Cortex of kidney (tissue), 1 donor: ENCODE results near the gene UBA7.
"Not testable (repeated sequence)": the region's sequence is repeated elsewhere in the genome, so short reads cannot be mapped to it uniquely, and the experiment has no call there.

Experiments
- DNase-seq: peaks from one replicate; lab custom pipeline; 2025; lab: John Stamatoyannopoulos, UW

Gene UBA7

GRCh38 chr3:49785565-49786356 lies 28.0 kb downstream of the UBA7 start:
- DNase-seq, result no peak

DNA sequence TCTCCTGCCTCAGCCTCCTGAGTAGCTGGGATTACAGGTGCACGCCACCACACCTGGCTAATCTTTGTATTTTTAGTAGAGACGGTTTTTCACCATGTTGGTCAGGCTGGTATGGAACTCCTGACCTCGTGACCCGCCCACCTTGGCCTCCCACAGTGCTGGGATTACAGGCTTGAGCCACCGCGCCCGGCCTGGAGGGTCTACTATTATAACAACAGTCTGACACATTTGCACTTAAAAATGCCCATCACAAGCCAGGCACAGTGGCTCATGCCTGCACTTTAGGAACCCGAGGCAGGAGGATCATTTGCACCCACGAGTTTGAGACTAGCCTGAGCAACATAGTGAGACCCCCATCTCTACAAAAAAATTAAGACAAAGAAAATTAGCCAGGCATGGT lies 31.5 kb downstream of the UBA7 start:
- DNase-seq, result not testable (repeated sequence)

DNA sequence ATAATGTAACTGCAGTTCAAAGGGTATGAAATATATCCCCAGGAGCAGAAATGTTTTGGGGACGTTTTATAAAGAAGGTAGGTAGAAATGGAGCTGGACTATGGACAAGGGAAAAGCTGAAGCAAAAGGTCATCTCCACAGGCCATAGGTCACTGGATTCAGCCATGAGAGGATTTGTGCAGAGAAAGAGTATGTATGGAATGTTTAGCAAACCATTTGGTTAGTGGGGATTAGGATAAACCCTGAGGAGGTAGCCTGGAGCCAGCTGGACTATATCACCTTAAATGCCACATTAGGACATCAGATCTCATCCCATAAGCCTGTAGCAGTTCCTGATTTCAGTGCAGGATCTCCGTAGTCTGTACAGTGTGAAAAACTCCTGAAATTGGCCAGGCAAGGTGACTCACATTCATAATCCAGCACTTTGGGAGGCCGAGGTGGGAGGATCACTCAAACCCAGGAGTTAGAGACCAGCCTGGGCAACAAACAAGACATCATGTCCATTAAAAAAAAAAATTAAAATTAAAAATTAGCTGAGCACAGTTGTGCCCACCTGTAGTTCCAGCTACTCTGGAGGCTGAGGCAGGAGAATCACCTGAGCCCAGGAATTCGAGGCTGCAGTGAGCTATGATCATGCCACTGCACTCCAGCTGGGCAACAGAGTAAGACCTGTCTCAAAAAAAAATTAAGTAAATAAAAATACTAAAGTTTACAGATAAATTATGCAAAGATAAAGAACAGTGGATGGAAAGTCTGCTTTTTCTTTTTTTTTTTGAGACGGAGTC lies 32.1 kb downstream of the UBA7 start:
- DNase-seq, result no peak

DNA sequence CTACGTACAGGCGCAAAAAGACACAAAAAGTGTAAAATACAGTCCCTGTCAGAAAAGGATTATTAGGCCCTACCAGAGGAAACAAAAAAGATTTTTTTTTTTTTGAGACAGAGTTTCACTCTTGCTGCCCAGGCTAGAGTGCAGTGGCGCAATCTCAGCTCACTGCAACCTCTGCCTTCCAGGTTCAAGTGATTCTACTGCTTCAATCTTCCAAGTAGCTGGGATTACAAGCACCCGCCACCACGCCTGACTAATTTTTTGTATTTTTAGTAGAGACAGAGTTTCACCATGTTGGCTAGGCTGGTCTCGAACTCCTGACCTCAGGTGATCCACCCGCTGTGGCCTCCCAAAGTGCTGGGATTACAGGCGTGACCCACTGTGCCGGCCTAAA lies 32.8 kb downstream of the UBA7 start:
- DNase-seq, result not testable (repeated sequence)

DNA sequence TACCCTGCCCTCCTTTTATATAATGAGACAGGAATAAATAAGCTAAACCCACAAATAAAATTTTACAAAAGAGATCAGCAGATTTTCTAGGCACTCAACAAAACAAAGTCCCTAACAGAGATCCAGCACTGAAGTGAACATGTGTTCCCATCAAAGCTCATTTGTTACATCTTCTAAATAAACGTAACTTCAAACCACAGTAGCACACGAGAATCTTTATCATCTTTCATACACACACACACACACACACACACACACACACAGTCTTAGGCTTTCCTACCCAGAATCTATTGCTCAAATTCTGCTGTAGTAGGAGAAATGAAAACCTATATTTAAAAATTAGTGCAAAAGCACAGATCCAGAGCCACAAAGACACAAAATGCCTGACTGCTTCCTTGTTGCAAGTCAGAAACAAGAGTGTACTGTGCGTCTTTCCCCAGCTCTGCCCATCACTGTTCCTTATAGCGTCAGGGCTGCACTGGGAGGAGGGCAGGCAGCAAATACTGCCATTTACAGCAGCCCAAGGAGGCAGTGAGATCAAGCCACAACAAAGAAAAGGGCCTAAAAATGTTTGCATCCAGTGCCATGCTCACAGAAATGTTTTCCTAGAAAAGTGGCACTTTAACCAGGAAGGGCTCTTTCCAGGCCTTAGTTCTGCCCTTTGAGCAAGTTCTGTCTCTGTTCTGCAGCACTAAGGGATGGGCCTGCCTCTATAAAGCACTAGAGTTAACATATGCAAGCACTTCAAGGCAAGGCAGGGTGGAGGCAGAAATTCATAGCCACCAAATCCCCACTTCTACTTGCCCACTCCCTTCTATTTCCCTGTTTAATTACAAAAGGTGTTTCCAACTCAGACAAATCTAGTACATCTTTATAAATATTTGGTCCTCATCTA lies 33.4 kb downstream of the UBA7 start:
- no peak for DNase-seq

- DNase-seq, result no peak
These were observed 34.2 kb downstream of the UBA7 start for GRCh38 chr3:49779358-49780079.

DNA sequence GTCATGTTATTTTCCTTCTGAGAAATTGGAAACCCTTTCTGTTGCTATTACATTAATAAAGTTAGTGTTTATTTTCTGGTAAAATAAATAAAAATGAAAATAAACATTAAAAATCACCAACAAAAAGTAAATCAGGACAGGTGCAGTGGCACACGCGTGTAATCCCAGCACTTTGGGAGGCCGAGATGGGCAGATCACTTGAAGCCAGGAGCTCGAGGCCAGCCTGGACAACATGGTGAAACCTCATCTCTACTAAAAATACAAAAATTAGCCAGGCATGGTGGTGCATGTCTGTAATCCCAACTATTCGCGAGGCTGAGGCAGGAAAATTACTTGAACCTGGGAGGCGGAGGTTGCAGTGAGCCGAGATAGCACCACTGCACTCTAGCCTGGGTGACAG lies 37.7 kb downstream of the UBA7 start:
- not testable (repeated sequence) for DNase-seq

DNA sequence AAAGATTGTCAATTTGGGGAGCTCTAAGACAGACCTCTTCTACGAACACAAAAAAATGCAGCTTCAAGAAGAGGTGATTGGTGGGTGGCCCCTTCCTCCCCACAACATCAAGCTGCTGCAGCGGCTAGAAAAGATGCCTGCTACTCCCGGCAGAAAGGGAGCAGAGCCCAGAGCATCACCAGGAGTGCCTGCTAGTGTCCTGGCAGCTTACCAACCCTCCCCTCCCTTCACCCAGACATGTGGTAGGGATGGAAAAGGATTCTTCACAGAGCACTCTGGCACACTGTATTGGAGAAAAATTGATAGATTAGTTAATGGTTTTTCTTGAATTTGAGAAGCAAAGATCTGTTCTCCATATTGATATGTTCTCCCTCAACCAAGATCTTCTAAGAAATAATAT lies 38.2 kb downstream of the UBA7 start:
- DNase-seq, result no peak

GRCh38 chr3:49772703-49773102 lies 41.0 kb downstream of the UBA7 start:
- no peak for DNase-seq

GRCh38 chr3:49771340-49771938 lies 42.3 kb downstream of the UBA7 start:
- DNase-seq, result no peak

GRCh38 chr3:49769926-49770325 lies 43.8 kb downstream of the UBA7 start:
- DNase-seq, result no peak

DNA sequence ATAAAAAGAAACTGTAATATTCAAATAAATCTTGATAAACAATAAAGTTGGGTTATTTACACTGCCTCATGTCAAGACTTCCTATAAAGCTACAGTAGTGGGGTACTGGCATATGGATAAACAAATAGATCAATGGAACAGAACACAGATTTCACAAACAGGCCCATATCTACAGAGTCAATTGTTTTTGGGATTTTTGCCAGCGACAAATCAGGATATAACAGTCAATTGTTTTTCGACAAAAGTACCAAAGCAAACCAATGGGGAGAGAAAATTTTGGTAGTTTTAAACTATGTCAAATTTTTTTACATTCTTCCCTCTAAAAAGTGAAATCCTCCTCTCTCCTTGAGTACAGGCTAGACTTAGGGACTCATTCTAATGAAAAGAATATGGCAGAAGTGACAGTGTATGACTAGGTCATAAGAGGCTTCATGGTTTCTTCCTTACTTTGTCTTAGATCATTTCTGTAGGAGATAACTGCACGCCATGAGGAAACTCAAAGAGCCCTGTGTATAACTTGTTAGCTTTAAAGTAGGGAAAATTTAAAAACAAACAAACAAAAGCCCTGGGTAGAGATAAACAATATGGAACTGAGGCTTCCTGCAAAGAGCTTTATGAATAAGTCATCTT lies 44.4 kb downstream of the UBA7 start:
- no peak for DNase-seq

GRCh38 chr3:49763981-49764380 lies 49.8 kb downstream of the UBA7 start:
- DNase-seq, result no peak

GRCh38 chr3:49761661-49762060 lies 52.1 kb downstream of the UBA7 start:
- no peak for DNase-seq

- DNase-seq, result no peak
These were observed 54.5 kb downstream of the UBA7 start for GRCh38 chr3:49759226-49759625.

GRCh38 chr3:49757197-49757596 lies 56.6 kb downstream of the UBA7 start:
- DNase-seq, result no peak

DNA sequence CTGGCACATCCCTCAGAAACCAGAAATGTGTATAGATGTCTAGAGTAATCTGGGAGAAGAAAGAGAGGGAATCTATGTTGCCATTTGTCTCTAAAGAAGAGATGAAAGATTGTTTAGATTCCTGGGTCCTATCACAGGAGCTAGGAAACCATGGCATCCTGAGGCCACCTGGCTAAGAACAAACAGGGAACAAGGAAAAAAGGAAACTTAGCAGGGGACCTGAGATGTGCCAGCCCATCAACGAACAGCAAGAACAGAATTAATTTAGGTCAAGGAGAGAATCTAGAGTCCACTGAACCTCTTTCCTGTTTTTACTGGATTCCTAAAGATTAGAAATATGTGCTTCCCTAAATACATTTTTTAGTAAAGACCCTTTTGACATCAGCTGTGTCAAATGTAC lies 57.7 kb downstream of the UBA7 start:
- DNase-seq, result no peak
